ENCODE measurements around the gene MROH2A. TPM values are rescaled to one million over a fixed set of nuclear protein-coding genes. Genes with fewer than 3 reads are reported as not detected.

MROH2A gene
- total and polyA plus RNA-seq, 8 donors, result 1.1 to 4.0 (median 1.4) TPM; not detected in 5

GRCh38 chr2:233844064-233844807 is 66.1 kb downstream of the MROH2A start:
- WGBS, 5 donors, result 90 to 94% (median 93%) methylated on average over 19 of the region's 19 CpGs
- Histone ChIP-seq H3K9me3 (no peaks in the 10 kb centered on the region), H3K36me3 (peaks cover 0 to 51% (median 0%) of the 10 kb centered on the region in 4 donors), H3K4me3 (no peak overlapping the region), H3K4me1 (no peaks in the 10 kb centered on the region), H3K27ac (no peak overlapping the region), H3K27me3 (peaks cover 0 to 4% (median 0%) of the 10 kb centered on the region in 3 donors)
- intact Hi-C loops (cut with DNase I; ENCODE audit: low total_unique reads), result no loop called here
- DNase-seq, result peak in 1 of 2 donors; percentile 18
- TF ChIP-seq EP300 (IDR thresholded peaks at IDR 0.05), result no peak
- TF ChIP-seq POLR2AphosphoS5 (IDR thresholded peaks at IDR 0.05), result no peak
- no peak for TF ChIP-seq POLR2A (IDR thresholded peaks at IDR 0.05)
- no peak for TF ChIP-seq CTCF (IDR thresholded peaks at IDR 0.05)

GRCh38 chr2:233844836-233845235 is 66.7 kb downstream of the MROH2A start:
- intact Hi-C loops (cut with DNase I; ENCODE audit: low total_unique reads), result no loop called here
- H3K36me3 ChIP-seq, result peaks cover 0 to 45% (median 0%) of the 10 kb centered on the region in 4 donors
- H3K27ac ChIP-seq, result no peak overlapping the region
- H3K9me3 ChIP-seq, result no peaks in the 10 kb centered on the region
- H3K4me1 ChIP-seq, result no peaks in the 10 kb centered on the region
- H3K4me3 ChIP-seq, result no peak overlapping the region
- peaks cover 0 to 7% (median 0%) of the 10 kb centered on the region in 3 donors for H3K27me3 ChIP-seq
- no peak for TF ChIP-seq CTCF (IDR thresholded peaks at IDR 0.05)
- TF ChIP-seq EP300 (IDR thresholded peaks at IDR 0.05), result no peak
- no peak for TF ChIP-seq POLR2AphosphoS5 (IDR thresholded peaks at IDR 0.05)
- TF ChIP-seq POLR2A (IDR thresholded peaks at IDR 0.05), result no peak
- peak in 1 of 2 donors; percentile 17 for DNase-seq
- WGBS, 5 donors, result 67 to 94% (median 89%) methylated on average over 3 of the region's 3 CpGs

- intact Hi-C loops (cut with DNase I; ENCODE audit: low total_unique reads), result no loop called here
These were observed 67.4 kb downstream of the MROH2A start for GRCh38 chr2:233845301-233846060.

More at GRCh38 chr2:233845301-233846060, 67.4 kb downstream of the MROH2A start:
- WGBS, 5 donors, result 92 to 100% (median 98%) methylated on average over 1 of the region's 1 CpG
- DNase-seq, result no peak
- TF ChIP-seq EP300 (IDR thresholded peaks at IDR 0.05) (no peak), POLR2AphosphoS5 (IDR thresholded peaks at IDR 0.05) (no peak), CTCF (IDR thresholded peaks at IDR 0.05) (no peak), POLR2A (IDR thresholded peaks at IDR 0.05) (no peak)
- no peaks in the 10 kb centered on the region for H3K9me3 ChIP-seq
- peaks cover 0 to 7% (median 0%) of the 10 kb centered on the region in 3 donors for H3K27me3 ChIP-seq
- H3K27ac ChIP-seq, result no peak overlapping the region
- H3K4me1 ChIP-seq, result no peaks in the 10 kb centered on the region
- no peak overlapping the region for H3K4me3 ChIP-seq
- H3K36me3 ChIP-seq, result peaks cover 0 to 39% (median 0%) of the 10 kb centered on the region in 4 donors

All from stomach (tissue), 9 donors.